Pulmonary artery endothelial cell (primary cell): ENCODE results near the gene COPS8. TPM values are rescaled to one million over a fixed set of nuclear protein-coding genes. Genes with fewer than 3 reads are reported as not detected.
A peak's percentile ranks its signal among the peaks of the same experiment; 100 is the strongest.

Source experiments
- DNase-seq: peaks from one replicate; pipeline ENCODE4 v3.0.0-alpha.2; 2011; ENCODE audit warnings: low read depth, low spot score
- total RNA-seq: library from RNA; depleted of rRNA; stranded (reverse); fragments of >200 nt; gene quantifications from 2 replicates; pipeline ENCODE4 v1.2.3, GENCODE V29; 2014

The COPS8 gene
- total RNA-seq, 1 donor from 2014 or later = 144 TPM

- DNase-seq = no peak
These were observed 21.3 kb upstream of the COPS8 start for GRCh38 chr2:237064203-237065070.

- no peak for DNase-seq
These were observed 20.7 kb upstream of the COPS8 start for GRCh38 chr2:237065071-237065377.

GRCh38 chr2:237066396-237066795, 19.3 kb upstream of the COPS8 start:
- no peak for DNase-seq

- no peak for DNase-seq
These were observed 17.6 kb upstream of the COPS8 start for GRCh38 chr2:237068005-237068576.

GRCh38 chr2:237072067-237072931, 13.4 kb upstream of the COPS8 start:
- DNase-seq = no peak

GRCh38 chr2:237073552-237073951, 12.1 kb upstream of the COPS8 start:
- DNase-seq = no peak

GRCh38 chr2:237074211-237074993, 11.3 kb upstream of the COPS8 start:
- no peak for DNase-seq

- DNase-seq = no peak
These were observed 9.7 kb upstream of the COPS8 start for GRCh38 chr2:237075749-237076599.

GRCh38 chr2:237081596-237081995, 4.1 kb upstream of the COPS8 start:
- no peak for DNase-seq

- DNase-seq = no peak
These were observed 2.7 kb upstream of the COPS8 start for GRCh38 chr2:237083026-237083425.

GRCh38 chr2:237084444-237084843, 1.2 kb upstream of the COPS8 start:
- DNase-seq = no peak

GRCh38 chr2:237090906-237091305, 5.2 kb downstream of the COPS8 start:
- no peak for DNase-seq

- no peak for DNase-seq
These were observed 6.2 kb downstream of the COPS8 start for GRCh38 chr2:237091779-237092436.

GRCh38 chr2:237092506-237092905, 6.8 kb downstream of the COPS8 start:
- DNase-seq = no peak

- peak; percentile 56 for DNase-seq
These were observed 7.5 kb downstream of the COPS8 start for GRCh38 chr2:237092920-237093781.

- DNase-seq = peak; percentile 92
These were observed 10.5 kb downstream of the COPS8 start for GRCh38 chr2:237096201-237096600.

- no peak for DNase-seq
These were observed 11.2 kb downstream of the COPS8 start for GRCh38 chr2:237096911-237097310.

- DNase-seq = no peak
These were observed 11.7 kb downstream of the COPS8 start for GRCh38 chr2:237097326-237097910.
